HG03139 (cell line): Measurements from ENCODE around the gene NRIP1.

ENCODE experiments used
- ATAC-seq: cut with Tn5 transposase; IDR thresholded peaks from one replicate; pipeline ENCODE4 v1.9.1; 2021; ENCODE audit not compliant: unreplicated experiment

NRIP1 gene

GRCh38 chr21:14985306-14985705 lies 79.5 kb downstream of the NRIP1 start:
- no peak for ATAC-seq

DNA sequence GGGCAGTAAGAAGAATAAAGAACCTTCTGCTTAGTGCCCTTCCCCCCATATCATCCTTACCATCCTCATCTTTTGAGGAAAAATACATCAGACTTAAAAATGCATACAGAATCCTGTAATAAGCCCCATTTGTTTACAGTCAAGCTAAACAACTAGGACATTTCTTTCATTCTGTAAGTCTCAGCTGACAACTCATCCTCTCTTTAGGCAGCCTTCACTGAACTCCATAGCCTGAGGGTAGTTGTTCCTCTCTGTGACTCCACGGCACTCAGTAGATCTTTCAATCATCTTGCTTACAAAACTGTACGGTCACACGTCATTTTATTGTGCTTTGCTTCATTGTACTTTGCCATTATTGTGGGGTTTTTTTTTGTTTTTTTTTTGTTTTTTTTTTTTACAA lies 82.5 kb downstream of the NRIP1 start:
- ATAC-seq = no peak

DNA sequence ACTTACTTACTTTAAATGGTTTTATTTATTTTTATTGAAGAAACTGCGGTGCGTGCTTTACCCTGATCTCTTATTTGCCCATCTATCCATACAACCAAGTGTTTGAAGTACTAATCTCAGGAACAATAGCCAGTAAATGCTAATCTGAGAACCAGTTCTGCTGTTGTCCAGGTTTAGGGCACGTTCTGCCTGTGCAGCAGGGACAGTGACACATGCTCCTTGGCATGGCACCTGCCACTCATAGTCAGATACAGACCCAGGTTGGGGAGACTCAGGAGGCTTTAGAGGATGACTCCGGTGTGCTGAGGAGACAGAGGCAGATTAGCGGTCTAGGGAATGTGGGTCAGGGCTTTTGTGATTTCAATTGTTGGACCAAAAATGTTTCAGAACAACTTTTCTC lies 83.6 kb downstream of the NRIP1 start:
- ATAC-seq = no peak

- ATAC-seq = no peak
These were observed 85.5 kb downstream of the NRIP1 start for GRCh38 chr21:14979264-14979663.

GRCh38 chr21:14977814-14978213 lies 87.0 kb downstream of the NRIP1 start:
- no peak for ATAC-seq

DNA sequence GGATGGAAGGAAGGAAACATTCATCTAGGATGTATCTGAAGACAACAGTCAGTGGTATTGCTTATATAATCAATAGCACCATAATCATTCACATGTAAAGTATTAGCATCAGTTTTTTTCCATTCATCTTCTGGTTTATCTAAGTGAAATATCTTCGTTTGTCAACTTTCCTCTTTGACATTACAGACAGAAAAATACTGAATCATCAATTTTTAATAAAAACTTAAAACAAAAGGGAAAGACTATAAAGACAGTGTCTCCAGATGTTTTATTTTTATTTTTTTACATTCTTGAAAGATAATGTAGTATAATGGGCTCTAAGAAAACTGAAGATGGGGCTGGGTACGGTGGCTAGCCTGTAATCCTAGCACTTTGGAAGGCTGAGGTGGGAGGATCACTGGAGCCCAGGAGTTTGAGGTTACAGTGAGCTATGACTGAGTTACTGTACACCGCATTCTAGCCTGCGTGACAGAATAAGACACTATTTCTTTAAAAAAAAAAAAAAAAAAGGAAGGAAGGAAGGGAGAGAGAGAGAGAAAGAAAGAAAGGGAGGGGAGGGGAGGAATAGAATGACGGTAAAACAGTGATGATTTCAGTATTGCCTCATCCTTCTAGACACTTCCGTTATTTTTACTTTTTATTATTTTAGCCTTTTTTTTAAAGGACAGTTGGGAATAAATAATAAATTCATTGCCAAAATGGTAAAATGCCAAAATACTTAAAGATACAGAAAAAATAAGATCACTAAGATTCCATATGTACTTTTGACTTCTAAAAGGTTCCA lies 89.5 kb downstream of the NRIP1 start:
- ATAC-seq = no peak

DNA sequence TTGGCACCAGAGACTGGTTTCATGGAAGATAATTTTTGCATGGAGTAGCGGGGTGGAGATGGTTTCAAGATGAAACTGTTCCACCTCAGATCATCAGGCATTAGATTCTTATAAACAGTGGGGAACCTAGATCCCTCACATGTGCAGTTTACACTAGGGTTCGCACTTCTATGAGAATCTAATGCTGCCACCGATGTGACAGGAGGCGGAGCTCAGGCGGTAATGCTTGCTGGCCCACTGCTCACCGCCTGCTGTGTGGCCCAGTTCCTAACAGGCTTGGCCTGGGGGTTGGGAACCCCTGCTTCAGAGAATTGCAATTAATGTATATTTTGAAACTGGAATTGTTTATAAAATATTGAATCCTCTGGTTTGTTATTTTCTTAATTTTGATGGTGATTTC lies 92.1 kb downstream of the NRIP1 start:
- no peak for ATAC-seq

DNA sequence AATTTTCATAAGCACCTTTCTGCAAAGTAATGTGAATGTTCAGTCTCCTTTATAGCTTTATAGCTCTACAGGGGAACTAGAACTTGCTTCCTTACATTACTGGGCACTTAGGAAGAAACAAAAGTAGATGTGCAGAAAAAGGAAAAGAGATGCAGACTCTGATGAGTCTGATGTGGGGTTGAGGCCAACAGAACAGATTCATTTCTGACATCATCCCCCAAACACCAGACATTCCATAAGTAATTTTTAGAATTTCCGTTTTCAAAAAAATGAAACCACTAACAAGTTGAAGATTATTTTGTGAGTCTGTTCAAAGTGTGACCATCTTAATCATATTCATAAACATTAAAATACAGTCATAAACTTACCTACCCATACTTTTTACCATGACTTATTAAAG lies 96.0 kb downstream of the NRIP1 start:
- no peak for ATAC-seq

GRCh38 chr21:14968029-14968428 lies 96.8 kb downstream of the NRIP1 start:
- ATAC-seq = no peak

DNA sequence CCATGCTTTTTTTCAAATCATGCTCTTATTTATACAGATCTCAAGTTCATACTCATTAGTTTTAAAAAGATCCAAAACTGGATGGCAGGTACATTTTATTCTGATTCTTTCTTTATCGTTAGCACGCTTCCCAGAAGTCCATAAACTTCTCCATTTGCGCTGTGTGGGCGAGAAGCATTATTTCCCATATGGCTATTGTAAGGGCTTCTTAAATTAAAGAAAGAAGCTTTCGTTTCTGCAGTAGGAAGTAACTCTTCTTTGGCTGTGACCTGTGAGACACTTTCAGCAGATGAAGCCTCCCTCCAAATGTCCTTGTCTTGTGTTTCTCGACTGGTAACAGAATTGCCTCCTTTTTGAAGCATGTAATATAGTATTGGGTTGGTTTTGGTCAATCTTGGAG lies 100.2 kb downstream of the NRIP1 start:
- no peak for ATAC-seq

- ATAC-seq = no peak
These were observed 102.6 kb downstream of the NRIP1 start for GRCh38 chr21:14962217-14962616.

DNA sequence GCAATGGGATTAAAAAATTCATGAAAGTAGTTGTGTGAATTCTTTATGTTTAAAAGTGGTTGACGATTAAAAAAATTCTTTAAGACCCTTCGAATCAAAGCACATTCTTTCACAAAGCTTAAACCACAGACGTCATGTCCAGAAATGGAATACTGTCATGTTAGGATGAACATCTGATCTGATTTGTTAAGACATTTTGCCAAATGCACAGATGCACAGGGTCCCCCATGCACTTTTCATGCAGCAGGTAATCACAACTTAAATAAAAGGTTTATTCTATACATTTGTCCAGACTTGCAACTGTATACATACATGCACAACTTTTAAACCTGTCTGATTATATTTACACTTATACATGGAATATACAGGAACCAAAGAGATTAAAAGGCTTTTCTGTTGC lies 103.3 kb downstream of the NRIP1 start:
- no peak for ATAC-seq

GRCh38 chr21:14959343-14959742 lies 105.5 kb downstream of the NRIP1 start:
- no peak for ATAC-seq

DNA sequence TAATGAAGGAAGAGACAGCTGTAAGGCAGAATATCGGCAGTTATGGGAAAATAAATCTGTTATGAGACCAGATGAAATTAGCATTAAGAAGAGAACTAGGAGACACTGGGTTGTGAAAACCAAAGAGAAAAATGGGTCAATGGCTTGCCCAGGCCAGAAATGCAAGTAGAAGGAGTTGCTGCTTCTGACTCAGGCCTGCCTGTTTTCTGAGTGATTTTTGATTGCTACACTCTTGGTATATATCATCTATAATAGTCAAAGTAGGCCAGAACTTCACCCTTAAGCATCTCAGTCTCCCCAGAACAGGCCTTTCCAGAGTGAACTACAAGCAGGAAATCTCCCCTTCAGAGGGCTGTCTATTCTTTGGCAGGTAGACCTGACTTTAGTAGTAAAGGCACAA lies 107.0 kb downstream of the NRIP1 start:
- ATAC-seq = no peak

- no peak for ATAC-seq
These were observed 108.0 kb downstream of the NRIP1 start for GRCh38 chr21:14956807-14957206.

- no peak for ATAC-seq
These were observed 108.8 kb downstream of the NRIP1 start for GRCh38 chr21:14955936-14956520.

GRCh38 chr21:14952916-14953315 lies 111.9 kb downstream of the NRIP1 start:
- no peak for ATAC-seq

GRCh38 chr21:14949603-14950002 lies 115.2 kb downstream of the NRIP1 start:
- no peak for ATAC-seq

DNA sequence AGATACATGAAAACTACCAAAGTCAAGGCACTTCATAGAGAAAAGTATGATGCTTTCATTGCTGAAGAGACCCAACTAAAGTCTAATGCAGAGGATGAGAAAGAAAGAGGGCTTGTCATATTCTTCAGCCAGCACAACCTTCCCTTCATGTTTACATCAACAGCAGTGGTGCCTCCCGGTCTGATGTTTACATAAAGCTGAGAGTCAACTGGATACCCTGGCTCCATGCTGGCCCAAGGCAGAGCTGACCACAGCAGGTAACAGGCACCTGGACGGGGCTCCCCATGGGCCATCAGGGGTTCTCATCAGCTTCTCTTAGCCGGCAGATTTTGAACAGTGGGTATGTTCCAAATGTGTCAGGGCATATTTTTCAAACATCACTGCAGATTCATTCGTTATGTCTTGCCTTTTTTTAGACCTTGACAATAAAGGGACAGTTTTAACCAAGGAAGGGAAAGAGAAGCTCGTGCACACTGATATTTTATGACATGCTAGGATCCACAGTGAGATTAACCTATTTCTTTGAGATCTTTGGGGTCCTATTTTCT lies 117.1 kb downstream of the NRIP1 start:
- no peak for ATAC-seq

GRCh38 chr21:14945176-14945575 lies 119.6 kb downstream of the NRIP1 start:
- ATAC-seq = no peak

DNA sequence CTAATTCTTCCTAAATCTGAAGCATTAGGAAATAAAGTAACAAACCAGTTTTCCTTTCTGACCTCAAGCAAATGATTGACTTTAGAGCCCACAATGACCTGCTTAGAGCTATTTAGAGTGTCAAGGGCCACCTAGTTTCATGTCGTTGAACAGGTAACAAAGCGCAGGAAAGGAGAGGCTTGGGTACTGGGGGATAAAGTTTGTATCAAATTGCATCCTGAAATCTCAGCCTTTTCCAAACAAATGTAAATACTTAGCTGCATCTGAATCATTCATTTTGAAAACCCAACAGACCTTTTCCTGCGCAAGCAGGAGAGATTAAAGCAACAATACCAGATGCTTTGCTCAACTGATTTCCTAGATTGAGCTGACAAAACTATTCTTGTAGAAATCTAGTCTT lies 121.2 kb downstream of the NRIP1 start:
- ATAC-seq = no peak

DNA sequence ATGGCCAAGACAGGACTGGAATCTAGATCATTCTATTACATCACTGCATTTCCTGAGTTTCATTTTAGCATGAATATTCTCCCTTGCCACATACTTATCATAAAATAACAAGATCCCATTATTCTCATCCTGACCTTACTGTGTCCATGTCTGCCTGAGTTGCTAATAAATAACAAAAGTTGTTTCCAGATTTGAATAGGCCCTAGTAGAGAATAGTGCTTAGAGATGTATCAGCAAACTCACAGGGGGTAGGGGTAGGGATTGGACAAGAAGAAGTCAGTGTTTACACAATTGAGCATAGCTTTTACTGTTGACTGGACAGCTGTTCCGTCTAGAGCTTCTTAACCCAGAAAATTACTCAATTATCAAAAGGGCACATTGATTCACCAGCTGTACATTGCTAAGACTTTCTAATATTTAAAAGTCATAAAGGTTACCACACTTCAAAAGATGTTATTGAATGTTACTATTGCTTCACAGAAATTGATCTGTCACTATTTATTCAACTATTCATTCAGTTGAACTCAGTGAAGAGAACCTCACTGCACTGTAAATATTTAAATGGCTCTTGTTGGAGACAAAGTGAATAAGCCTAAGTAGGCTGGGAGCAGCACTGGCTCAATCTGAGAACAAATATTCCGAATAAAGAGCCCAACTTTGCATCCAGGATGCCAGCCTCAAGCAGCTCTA lies 121.9 kb downstream of the NRIP1 start:
- ATAC-seq = no peak
